Stimulated activated CD4-positive, alpha-beta T cell treated with anti-CD3 and anti-CD28 coated beads, Interleukin-4, amount 100 ng/mL, for 24 hours (primary cell): ENCODE data around the gene CSTB.

ENCODE experiments used
- DNase-seq: peaks from one replicate; pipeline ENCODE4 v3.0.0-alpha.2; 2020

The CSTB gene

DNA sequence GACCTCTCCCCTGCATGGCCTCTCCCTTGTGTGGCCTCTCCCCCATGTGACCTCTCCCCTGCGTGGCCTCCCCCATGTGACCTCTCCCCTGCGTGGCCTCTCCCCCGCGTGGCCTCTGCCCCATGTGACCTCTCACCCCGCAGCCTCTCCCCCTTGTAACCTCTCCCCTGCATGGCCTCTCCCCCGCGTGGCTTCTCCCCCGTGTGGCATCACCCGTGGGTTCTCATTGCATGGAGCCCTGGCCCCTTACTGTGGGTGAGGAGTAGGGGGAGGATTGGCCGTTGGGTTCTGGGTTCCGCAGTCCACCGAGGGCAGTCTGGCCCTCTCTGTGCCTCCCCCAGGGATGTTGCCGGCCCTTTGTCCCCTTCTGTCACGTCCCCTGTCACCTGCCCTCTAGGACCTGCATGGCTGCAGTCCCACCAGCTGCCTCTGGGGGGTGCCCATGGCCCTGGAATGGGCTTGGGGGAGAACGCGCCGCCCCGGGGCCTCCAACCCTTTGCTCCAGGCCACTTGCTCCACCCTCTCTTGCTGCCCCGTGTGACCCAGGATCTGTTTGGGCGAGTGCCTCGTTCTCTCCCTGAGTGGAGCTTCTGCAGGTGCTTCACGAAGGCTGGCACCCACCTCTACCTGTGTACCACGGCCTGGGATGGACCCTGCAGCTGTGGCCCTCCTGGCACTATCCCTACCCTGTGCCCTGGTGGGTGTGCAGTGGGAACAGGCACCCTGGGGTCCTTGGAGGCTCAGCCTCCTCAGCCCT, 34.6 kb upstream of the CSTB start:
- peak; percentile 92 for DNase-seq

DNA sequence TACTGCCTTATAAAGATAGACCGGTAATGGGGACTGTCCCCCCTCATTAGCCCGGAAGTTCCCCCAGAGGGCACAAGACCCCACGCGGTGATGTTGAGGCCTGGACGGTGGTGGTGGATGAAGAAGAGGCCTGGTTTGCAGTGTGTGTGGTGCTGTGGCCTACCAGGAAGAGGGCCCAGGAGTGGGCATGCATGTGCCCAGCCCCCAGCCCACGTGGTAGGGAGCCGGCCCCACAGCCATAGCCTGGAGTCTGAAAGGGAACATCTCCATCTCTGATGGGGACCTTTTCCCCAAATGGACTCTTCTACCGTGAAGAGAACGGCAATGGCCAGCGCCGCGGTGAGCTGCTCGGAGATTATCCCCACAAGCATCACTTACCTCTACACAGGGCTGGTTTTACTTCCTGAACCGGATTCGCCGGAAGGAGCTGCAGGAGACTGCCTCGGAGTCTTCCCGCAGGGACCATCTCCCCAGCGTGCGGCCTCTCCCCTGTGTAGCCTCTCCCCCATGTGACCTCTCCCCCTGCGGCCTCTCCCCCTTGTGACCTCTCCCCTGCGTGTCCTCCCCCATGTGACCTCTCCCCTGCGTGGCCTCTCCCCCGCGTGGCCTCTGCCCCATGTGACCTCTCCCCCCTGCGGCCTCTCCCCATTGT, 33.9 kb upstream of the CSTB start:
- DNase-seq = no peak

DNA sequence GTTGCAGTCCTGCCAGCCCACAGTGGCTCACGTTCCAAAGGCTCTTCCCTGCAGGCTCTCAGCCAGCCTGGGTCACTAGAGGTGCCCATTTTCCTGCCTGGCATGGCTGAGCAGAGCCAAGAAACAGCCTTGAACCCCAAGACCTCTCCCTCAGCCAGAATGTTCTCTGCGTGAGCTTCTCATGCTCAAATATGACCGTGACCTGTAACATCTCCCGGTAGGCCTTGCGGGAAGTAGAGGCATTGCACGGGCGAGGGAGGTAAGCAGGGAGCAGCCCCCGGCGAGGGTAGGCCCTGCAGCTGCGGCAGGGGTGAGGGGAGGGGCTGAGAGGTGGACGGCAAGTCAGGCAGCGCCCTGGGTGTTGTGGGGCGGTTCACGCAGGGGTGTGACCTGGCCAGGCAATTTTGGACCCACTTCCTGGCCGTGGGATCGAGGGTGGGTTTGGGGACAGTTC, 33.3 kb upstream of the CSTB start:
- no peak for DNase-seq

DNA sequence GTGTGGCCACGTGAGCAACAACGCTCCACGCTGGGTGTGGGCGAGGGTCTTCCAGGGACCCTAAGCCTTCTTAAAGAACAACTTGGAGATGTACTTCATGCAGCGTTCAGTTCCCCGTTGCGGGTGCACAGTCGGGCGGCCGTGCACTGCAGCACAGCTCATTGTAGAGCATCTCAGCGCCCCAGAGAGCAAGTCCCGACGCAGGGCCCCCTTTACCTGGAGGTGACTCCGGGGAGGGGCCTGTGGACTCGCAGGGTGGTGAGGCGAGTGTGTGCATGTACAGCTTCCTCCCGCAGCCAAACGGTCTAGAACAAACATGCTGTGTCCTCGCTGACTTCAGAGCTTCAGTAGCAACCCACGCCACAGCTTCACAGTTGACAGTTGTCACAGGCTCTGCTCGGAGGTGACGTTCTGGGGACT, 32.7 kb upstream of the CSTB start:
- DNase-seq = no peak

DNA sequence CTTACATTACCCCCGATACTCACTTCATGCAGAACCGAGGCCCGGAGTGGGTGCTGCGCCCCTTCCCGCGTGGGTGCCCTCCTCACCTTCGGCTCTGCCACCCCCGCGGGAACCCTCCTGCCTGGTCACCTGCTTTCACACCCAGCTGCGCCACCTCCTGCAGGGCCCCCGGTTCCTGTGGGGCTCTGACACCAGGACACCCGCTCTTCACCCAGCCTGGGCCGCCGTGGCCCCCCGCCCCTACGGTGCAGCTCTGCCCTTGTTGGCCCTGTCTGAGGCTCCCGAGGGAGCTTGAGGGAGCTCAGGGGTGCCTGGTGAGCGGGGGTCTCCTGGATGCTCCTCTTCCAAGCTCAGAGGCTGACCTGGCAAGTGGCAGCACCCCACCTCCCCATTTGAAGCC, 32.3 kb upstream of the CSTB start:
- no peak for DNase-seq

DNA sequence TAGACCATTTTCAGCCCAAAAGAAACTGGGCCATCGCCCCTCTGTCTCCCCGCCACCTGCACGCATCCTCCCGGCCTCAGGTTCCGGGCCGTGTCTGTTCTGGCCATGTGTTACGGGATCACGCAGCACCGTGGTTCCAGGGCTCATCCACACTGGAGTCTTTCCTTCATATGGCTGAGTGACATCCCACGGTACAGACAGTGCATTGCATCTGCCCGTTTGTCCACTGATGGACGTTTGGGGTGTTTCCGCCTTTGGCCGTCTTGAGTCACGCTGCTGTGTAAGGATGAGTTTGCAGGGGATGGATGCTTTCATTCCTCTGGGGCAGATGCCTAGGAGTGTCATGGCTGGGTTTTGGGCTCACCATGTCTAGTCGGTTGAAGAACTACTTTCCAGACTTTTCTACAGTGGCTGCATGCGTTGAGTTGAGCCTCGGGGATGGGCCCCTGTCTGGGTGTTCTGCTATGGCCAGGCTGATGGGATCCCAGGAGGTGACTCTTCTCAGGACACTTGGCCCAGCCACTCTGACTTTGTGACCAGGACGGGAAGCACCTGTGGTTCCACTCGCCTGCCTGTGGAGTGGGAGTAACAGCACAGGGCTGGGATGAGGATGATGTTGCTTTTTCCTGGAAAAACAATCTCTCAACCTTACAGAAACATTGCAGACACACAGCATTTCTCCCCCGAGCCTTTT, 30.1 kb upstream of the CSTB start:
- DNase-seq = no peak

DNA sequence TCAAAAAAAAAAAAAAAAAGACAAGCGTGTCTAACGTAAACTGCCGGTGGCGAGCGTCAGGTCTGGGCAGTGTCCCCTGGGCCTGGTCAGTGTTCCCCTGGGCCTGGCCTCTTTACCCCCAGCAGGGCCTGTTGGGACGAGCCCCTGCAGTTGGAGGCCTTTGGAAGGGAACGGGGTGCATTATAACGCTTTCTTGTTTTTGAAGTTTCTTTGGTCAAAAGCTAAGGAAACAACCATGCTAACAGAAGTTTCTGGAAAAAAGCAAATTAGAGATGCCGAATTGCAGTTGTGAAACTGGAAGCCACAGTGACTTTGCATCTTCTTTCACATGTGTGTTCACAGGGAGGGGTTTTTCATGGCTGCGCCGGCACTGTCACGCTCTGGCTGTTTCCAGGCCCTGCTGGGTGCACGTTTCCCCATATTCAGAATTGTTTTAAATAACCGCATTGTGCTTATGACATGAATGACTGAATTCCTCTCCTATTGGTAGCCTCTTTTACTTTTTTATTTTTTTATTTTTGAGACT, 29.2 kb upstream of the CSTB start:
- DNase-seq = no peak

DNA sequence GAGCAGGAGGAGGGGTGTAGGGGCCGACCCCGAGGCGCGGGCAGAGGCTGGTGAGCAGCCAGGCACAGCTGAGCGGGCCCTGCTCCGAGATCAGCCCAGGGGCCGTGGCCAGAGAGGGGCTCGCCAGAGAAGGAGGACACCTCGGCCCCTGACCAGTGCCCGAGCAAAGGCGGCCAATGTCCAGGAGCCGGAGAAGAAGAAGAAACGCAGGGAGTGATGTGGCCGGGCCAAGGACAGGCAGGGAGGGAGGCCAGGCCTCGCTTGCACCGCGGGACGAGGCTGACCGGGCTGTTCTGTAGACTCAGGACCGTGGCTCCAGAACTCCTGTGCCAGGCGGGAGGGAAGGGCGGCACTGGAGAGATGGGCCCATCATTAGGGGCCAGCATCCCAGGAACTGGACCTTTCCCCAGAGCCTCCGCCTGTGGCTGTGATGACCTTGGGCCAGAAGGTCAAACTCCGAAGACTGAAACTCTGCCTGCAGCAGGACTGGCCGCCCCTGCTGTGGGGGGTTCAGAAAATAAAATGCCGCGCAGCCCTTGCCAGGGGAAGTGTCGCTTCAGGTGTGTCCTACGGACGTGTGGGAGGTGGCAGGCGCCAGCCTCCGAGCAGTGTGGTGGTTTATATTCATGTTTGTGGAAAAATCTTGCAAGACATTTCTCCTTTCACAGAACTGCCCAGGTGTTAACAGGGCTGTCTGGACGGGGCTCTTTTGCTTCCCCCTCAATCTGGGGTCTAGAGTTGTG, 27.6 kb upstream of the CSTB start:
- DNase-seq = no peak

DNA sequence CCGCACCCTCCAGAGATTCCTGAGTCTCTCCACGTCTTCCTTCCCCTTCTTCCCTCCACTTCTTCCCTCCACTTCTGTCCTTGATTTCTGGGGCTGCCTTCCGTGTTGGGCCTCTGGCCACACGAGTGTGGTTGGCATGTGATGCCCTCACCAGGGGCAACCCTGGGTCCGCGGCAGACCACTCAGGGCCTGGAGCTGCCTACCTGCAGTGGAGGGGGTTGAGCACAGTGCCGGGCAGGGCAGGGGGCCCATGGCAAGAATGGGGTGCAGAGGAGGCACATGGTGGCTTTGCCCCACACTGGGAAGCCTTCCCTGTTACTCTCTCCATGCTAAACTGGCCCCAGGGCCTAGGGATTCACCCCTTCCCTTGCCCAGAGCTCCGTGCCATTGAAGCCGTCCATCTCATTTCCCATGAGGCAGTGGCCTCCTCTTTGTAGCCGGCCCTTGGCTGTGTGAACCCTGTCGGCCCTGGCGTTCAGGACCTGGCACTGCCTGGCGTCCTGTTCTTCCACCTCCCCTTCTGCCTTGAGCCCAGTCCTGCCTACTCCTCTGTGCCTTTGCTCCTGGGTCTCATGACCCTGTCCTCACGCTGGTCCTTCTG, 26.7 kb upstream of the CSTB start:
- no peak for DNase-seq

DNA sequence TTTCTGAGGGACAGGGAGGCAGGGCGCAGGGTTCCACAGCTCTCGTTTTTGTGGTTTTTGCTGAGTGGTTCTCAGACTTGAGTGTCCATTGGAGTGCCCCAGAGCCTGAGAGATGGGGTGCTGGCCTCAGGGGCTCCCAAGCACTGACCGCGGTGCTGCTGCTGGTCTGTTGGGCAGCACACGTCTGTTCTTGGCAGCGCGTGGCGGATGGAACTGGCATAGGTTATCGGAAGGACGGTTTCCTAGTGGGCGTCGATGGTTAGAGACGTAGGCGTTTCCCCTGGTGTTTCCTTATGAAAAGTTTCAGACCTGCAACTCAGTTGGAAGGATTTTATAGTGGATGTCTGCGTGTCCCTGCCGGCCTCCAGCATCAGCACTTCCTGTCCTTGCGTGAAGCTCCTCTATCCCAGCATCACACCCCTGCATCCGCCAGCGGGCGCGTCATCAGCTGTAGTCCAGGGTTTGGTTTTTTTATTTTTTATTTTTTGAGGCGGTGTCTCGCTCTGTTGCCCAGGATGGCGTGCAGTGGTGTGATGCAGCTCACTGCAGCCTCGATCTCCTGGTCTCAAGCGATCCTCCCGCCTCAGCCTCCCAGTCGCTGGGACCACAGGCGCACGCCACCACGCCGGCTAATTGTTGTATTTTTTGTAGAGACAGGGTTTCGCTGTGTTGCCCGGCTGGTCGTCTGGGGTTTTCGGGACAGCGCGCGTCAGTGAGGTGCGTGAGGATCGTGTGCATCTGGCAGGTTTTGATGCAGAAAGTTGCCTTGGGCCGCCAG, 25.1 kb upstream of the CSTB start:
- DNase-seq = no peak

DNA sequence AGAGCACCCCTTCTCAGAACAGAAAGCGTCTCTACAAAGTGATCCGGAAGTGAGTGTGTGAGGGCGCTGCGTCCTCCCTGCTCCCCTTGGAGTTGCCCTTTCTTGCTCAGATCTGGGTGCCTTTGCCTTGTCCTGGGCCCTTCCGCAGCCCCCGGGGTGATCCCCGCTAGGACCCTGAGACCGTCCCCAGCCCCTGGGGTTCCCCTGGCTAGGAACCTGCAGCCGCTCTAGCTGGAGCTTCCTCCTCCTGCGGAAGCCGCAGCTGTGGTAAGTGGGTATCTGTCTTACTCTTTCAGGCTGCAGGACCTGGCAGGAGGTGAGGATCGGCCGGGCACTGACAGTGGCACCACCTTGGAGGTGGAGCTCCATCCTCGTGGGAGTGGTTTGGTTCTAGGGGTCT, 24.5 kb upstream of the CSTB start:
- no peak for DNase-seq

DNA sequence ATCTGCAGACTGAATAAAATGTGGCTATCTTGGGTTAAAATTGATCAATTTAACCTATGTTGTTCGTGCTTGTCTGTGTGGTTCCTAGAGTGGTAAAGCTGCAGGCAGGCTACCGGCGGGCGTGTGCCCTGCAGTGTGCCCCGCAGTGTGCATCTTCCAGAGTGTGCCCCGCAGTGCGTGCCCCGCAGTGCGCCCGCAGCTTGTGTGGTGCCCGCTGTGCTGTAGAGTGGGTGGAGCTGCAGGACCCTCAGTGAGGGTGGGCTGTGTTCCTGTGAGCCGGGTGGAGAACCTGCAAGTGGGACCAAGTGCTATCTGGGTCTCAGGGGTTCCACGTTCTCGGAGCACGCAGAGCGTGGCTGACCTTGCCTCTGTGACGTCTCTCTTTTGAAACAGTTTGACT, 24.0 kb upstream of the CSTB start:
- DNase-seq = no peak

DNA sequence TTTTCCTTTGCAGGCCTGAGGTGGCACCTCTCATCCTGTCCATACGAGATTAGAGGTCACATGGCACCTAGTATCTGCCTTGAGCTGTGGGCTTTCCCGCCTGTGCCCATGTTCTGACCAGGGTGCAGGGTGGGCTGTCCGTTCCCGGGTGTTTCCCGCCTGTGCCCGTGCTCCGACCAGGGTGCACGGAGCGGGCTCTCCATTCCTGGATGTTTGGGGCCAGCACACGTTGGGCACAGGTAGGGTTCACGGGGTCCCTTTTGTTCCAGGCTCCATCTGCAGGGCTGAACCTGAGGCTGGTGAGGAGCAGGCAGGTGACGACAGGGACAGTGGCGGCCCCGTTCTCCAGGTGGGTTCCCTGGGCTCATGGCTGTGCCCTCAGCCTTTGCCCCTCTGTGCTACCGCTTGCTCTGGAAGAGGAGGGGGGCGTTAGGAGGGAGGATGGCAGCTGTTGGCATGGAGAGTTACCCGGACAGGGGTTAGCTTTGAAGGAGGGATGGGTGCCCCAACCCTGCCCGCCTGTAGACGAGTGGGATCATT, 23.3 kb upstream of the CSTB start:
- no peak for DNase-seq

DNA sequence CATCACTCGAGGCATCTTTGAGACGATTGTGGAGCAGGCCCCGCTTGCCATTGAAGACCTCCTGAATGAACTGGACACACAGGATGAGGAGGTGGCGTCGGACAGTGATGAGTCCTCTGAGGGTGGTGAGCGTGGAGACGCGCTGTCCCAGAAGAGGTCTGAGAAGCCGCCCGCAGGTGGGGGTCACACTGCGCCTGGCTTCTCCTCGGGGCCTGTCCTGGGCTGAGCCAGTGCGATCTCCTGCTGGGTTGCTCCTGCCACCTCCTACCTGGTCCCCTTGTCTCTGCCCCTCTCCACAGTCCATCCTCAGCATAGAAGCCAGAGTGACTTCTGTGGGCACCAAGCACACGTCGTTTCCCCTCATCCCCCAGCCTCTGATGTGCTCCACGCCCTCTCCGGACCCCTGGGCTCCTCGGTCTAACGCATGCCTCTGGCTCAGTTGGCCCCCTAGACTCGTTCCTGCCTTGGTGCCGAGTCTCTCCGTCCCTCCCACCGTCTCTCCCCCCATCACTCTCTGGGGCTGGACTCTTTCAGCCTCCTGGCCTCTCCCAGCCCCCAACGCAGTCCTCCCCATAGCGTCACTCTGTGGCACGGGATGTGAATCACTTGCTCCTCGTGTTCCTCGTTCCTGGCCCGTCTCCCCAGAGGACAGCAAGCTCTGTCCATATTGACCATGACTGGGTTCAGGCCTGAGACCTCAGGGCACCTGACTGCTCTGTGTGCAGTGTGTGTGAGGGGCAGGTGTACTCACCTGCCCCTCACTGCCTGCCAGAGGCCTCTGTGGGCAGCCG, 22.0 kb upstream of the CSTB start:
- no peak for DNase-seq

DNA sequence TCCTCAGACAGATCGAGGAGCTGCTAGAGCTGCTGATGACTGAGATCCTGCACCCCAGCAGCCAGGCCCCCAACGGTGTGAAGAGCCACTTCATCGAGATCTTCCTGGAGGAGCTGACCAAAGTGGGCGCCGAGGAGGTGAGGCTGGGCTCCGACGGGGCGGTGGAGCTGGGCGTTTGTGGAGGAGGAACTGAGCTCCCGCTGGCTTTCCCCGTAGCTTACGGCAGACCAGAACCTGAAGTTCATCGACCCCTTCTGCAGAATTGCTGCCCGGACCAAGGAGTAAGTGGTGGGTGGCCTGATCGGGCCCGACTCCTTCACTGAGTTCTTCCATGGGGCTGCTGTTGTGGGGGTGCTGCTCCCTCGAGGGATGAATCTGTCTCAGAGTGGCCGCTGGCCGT, 21.3 kb upstream of the CSTB start:
- no peak for DNase-seq

DNA sequence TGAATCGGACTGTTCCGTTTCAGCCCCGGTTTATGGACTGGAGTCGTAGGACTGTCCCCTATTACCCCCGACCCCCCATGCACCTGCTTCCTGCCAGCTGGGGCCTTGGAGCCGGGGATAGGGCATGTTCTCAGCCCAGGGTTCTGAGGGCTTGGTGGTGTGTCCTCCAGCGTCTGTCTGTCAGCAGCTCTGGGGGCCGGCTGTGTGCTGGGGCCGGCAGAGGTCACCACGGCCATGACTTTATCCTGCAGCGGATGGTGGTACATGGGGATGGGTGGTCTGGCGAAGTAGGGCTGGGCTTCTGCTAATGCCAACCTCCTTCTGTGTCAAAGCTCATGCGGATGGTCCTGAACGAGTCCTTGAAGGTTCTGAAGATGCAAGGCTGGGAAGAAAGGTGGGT, 18.7 kb upstream of the CSTB start:
- DNase-seq = no peak

DNA sequence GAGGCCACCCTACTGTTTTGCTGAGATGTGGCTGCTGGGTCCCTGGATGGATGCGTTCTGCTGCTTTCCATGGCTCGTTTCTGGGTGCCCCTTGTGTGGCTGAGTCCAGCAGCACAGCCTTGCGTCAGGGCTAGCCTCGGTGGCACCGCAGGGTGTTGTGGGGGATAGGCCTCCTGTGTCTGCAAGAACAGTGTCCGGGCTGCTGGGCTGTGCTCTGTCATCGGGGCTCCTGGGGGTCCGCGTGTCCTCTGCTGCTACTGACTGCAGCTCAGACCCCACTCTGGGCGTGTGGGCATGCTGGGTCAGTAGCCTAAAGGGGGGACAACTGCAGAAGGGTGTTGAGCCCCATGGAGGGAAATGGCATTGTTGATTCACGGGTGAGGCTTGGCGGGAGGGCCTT, 18.2 kb upstream of the CSTB start:
- no peak for DNase-seq

DNA sequence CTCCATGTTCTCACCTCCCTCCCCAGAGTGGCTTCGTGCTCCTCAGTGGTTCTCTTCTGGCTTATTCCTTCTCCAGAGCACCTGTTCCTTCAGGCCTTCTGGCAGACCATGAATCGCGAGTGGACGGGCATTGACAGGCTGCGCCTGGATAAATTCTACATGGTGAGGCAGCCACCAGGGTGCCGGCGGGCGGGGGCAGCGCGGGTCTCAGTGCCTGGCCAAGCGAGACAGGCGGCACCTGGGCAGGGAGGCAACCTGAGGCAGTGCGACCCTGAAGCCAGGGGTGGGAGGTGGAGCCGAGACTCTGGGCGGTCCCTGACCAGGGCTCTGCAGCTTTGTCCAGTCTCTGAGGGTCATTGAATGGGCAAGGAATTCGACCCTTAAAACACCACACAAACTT, 17.1 kb upstream of the CSTB start:
- no peak for DNase-seq

DNA sequence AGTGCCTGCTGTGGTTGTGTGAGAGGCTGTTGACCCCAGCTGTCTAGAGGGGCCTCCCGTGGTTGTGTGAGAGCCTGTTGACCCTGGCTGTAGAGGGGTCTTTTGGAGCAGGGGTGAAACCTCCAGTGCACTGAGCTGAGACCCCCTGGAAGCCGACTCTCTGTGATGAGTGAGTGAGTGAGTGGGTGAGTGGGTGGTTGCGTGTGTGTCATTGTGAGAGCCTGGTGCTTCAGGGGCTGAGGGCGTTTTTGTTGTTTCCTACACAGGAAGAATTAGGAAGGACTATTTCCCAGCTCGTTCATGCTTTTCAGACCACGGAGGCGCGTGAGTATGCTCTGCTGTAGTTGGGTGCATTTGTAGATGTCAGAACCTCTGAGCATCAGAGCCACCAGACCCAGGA, 16.3 kb upstream of the CSTB start:
- no peak for DNase-seq

DNA sequence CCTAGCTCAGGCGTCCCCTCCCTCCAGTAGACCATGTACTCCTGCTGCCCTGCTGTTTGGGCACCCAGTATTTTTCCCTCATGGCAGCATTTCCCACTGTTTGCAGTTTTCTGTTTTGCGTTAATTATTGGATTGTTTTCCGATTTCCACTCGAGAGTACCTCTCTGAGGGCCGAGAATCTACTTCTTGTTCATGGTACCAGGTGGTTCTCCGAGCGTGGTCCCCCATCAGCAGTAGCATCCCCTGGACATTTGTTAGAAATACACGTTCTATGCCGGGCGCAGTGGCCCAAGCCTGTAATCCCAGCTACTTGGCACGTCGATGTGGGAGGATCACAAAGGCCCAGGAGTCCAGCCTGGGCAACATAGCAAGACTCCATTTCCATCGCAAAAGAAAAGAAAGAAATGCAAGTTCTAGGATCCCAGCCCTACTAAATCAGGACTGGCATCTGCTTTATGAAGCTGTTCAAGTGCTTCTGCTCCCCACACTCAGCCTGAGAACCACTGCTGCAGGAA, 14.0 kb upstream of the CSTB start:
- DNase-seq = no peak
